ENCODE measurements around the gene MAMDC2. TPM values are rescaled to one million over a fixed set of nuclear protein-coding genes. Genes with fewer than 3 reads are reported as not detected.
A peak's percentile ranks its signal among the peaks of the same experiment; 100 is the strongest.

MAMDC2 gene
- total and polyA plus RNA-seq, 2 donors (not counting 1 experiment from before 2014, with no cell fraction given): 14.4 to 23.0 TPM

DNA sequence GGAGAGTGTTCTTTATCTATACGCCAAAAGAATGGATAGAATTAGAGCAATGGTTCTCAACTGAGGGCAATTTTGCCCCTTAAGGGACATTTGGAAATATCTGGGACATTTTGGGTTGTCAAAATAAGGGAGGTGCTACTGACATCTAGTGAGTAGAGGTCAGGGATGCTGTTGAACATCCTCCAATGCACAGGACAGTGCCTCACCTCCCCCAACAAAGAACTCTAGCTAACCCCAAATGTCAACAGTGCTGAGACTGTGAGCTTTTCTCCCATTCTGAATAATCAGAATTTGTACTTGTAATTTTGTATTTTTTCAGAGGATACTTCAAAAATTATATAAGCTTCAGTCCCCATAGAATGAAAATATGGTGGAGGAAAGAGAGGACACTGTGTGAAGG lies 206.6 kb downstream of the MAMDC2 start:
- TF ChIP-seq CTCF (conservative IDR thresholded peaks at IDR 0.05 in 1 of 2, IDR thresholded peaks at IDR 0.05 in 1 of 2; ENCODE audit: low read depth in 1 of 2, low read length in 2 of 2): no peak
- TF ChIP-seq EZH2 (IDR thresholded peaks at IDR 0.05; ENCODE audit: low read length, missing control alignments): no peak
- Histone ChIP-seq H3K4me2 (ENCODE audit: extremely low read depth, insufficient read depth, low read length) (no peak overlapping the region), H2AFZ (ENCODE audit: low read length) (no peak overlapping the region), H3K27ac (ENCODE audit: insufficient read depth, low read length) (no peak overlapping the region), H4K20me1 (ENCODE audit: control insufficient read depth, extremely low read depth, insufficient read depth, low read length) (no peaks in the 10 kb centered on the region), H3K4me1 (ENCODE audit: control insufficient read depth, extremely low read depth, insufficient read depth, low read length) (no peaks in the 10 kb centered on the region), H3K79me2 (ENCODE audit: control insufficient read depth, insufficient read depth, low read length) (no peaks in the 10 kb centered on the region), H3K36me3 (ENCODE audit: control insufficient read depth, insufficient read depth, low read length) (no peaks in the 10 kb centered on the region), H3K4me3 (replicated peaks in 1 of 4; ENCODE audit: control extremely low read depth in 1 of 4, insufficient read depth in 1 of 4, low read depth in 3 of 4, low read length in 4 of 4) (no peak overlapping the region), H3K27me3 (ENCODE audit: control insufficient read depth, insufficient read depth, low read length) (no peaks in the 10 kb centered on the region), H3K9me3 (ENCODE audit: control insufficient read depth, insufficient read depth, low read depth, low read length) (no peaks in the 10 kb centered on the region), H3K9ac (ENCODE audit: insufficient read depth, low read length) (no peak overlapping the region)
- DNase-seq (ENCODE audit: low read depth in 2 of 2): no peak

GRCh38 chr9:70255486-70255885 lies 211.8 kb downstream of the MAMDC2 start:
- Histone ChIP-seq H3K4me3 (replicated peaks in 1 of 4; ENCODE audit: control extremely low read depth in 1 of 4, insufficient read depth in 1 of 4, low read depth in 3 of 4, low read length in 4 of 4) (peak overlapping the region in 3 of 4 experiments; percentile 25 to 52 (median 48)), H3K9ac (ENCODE audit: insufficient read depth, low read length) (no peak overlapping the region), H3K4me1 (ENCODE audit: control insufficient read depth, extremely low read depth, insufficient read depth, low read length) (peaks cover 10% of the 10 kb centered on the region), H3K79me2 (ENCODE audit: control insufficient read depth, insufficient read depth, low read length) (peaks cover 21% of the 10 kb centered on the region), H3K27ac (ENCODE audit: insufficient read depth, low read length) (peak overlapping the region; percentile 99), H3K27me3 (ENCODE audit: control insufficient read depth, insufficient read depth, low read length) (no peaks in the 10 kb centered on the region), H3K9me3 (ENCODE audit: control insufficient read depth, insufficient read depth, low read depth, low read length) (no peaks in the 10 kb centered on the region), H2AFZ (ENCODE audit: low read length) (no peak overlapping the region), H4K20me1 (ENCODE audit: control insufficient read depth, extremely low read depth, insufficient read depth, low read length) (no peaks in the 10 kb centered on the region), H3K4me2 (ENCODE audit: extremely low read depth, insufficient read depth, low read length) (peak overlapping the region; percentile 61), H3K36me3 (ENCODE audit: control insufficient read depth, insufficient read depth, low read length) (no peaks in the 10 kb centered on the region)
- TF ChIP-seq CTCF (conservative IDR thresholded peaks at IDR 0.05 in 1 of 2, IDR thresholded peaks at IDR 0.05 in 1 of 2; ENCODE audit: low read depth in 1 of 2, low read length in 2 of 2) (no peak), EZH2 (IDR thresholded peaks at IDR 0.05; ENCODE audit: low read length, missing control alignments) (no peak)
- peak; percentile 3 to 62 for DNase-seq (ENCODE audit: low read depth in 2 of 2)

DNA sequence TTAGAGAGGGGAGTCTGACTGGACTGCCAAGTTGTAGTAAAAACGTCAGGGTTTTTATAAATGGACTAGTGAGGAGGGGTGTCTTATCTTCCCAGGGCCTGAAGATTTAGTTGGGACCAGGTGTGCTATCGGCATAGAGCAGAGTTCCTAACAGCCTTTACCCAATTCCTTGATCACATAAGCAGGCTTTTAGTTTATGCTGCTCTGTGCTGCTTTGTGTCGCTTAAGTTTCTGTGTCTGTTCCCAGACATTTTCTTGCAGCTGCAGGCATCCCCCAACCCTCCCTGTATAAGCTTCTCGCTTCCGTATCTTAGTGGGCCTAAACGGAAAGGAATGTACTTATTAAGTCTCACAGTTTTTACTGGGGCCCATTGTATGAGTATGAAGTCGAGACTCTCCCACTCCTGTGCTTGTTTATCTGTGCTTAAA lies 212.5 kb downstream of the MAMDC2 start:
- Histone ChIP-seq H3K36me3 (ENCODE audit: control insufficient read depth, insufficient read depth, low read length) (peaks cover 4% of the 10 kb centered on the region), H3K4me1 (ENCODE audit: control insufficient read depth, extremely low read depth, insufficient read depth, low read length) (peaks cover 10% of the 10 kb centered on the region), H4K20me1 (ENCODE audit: control insufficient read depth, extremely low read depth, insufficient read depth, low read length) (no peaks in the 10 kb centered on the region), H2AFZ (ENCODE audit: low read length) (peak overlapping the region; percentile 17), H3K27me3 (ENCODE audit: control insufficient read depth, insufficient read depth, low read length) (no peaks in the 10 kb centered on the region), H3K79me2 (ENCODE audit: control insufficient read depth, insufficient read depth, low read length) (peaks cover 27% of the 10 kb centered on the region), H3K27ac (ENCODE audit: insufficient read depth, low read length) (peak overlapping the region; percentile 99), H3K4me2 (ENCODE audit: extremely low read depth, insufficient read depth, low read length) (peak overlapping the region; percentile 61), H3K9me3 (ENCODE audit: control insufficient read depth, insufficient read depth, low read depth, low read length) (no peaks in the 10 kb centered on the region), H3K4me3 (replicated peaks in 1 of 4; ENCODE audit: control extremely low read depth in 1 of 4, insufficient read depth in 1 of 4, low read depth in 3 of 4, low read length in 4 of 4) (peak overlapping the region; percentile 22 to 52 (median 36)), H3K9ac (ENCODE audit: insufficient read depth, low read length) (no peak overlapping the region)
- no peak for TF ChIP-seq EZH2 (IDR thresholded peaks at IDR 0.05; ENCODE audit: low read length, missing control alignments)
- peak; percentile 65 to 94 for DNase-seq (ENCODE audit: low read depth in 2 of 2)
